Measurements from ENCODE around the gene ZBTB40.

DNA sequence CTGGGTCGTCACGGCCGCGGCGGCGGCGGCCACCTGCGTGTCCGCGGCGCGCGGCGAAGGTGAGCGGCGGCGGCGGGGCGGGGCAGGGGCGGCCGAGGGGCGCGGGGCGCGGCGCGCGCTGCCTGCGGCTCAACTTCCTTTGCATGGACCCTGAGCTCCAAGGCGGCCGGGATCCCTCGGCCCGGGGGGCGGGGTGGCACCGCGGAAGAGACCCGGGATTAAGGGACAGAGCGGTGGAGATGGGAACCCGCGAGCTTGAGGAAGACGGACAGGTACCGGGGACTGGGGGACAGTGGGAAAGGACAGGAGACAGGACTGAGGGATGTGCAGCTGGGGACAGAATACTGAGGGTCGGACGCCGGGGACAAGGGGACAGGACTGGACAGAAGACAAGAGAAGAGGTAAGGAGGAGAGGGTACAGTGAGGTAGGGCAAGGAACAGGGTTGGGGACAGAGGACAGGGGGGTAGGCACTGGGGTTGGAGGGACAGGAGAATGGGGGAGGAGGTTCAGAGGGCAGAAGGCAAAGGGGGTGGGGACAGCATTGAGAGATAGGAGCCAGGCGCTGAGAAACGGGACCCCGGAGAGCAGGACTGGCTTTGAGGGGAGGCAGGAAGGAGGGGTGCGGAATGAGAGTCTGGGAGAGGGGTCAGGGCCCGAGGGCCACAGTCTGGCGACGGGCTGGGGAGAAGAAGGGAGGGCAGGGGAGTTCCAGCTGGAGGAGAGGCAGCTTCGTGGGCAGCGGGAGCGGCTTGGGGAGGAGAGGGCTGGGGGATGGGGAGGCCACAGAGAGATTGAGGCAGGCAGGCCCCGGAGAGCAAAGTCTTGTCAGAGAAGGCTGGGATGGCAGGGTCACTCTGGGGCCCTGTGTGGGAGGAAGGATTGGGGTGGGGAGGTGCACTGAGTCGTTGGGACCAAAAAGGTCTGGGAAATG lies 112.3 kb downstream of the ZBTB40 start:
- TF ChIP-seq, protein P1, sequence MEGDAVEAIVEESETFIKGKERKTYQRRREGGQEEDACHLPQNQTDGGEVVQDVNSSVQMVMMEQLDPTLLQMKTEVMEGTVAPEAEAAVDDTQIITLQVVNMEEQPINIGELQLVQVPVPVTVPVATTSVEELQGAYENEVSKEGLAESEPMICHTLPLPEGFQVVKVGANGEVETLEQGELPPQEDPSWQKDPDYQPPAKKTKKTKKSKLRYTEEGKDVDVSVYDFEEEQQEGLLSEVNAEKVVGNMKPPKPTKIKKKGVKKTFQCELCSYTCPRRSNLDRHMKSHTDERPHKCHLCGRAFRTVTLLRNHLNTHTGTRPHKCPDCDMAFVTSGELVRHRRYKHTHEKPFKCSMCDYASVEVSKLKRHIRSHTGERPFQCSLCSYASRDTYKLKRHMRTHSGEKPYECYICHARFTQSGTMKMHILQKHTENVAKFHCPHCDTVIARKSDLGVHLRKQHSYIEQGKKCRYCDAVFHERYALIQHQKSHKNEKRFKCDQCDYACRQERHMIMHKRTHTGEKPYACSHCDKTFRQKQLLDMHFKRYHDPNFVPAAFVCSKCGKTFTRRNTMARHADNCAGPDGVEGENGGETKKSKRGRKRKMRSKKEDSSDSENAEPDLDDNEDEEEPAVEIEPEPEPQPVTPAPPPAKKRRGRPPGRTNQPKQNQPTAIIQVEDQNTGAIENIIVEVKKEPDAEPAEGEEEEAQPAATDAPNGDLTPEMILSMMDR (IDR thresholded peaks at IDR 0.05) = no peak
- TF ChIP-seq, protein P2, sequence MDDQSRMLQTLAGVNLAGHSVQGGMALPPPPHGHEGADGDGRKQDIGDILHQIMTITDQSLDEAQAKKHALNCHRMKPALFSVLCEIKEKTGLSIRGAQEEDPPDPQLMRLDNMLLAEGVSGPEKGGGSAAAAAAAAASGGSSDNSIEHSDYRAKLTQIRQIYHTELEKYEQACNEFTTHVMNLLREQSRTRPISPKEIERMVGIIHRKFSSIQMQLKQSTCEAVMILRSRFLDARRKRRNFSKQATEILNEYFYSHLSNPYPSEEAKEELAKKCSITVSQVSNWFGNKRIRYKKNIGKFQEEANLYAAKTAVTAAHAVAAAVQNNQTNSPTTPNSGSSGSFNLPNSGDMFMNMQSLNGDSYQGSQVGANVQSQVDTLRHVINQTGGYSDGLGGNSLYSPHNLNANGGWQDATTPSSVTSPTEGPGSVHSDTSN (IDR thresholded peaks at IDR 0.05) = no peak
- no peak for TF ChIP-seq EP300 (IDR thresholded peaks at IDR 0.05)
- no peak for TF ChIP-seq RCOR1 (IDR thresholded peaks at IDR 0.05; ENCODE audit: low read depth, low read length)
- no peak for TF ChIP-seq MAFK (IDR thresholded peaks at IDR 0.05; ENCODE audit: partially characterized antibody)
- TF ChIP-seq, protein P3, sequence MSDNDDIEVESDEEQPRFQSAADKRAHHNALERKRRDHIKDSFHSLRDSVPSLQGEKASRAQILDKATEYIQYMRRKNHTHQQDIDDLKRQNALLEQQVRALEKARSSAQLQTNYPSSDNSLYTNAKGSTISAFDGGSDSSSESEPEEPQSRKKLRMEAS (IDR thresholded peaks at IDR 0.05) = no peak
- no peak for TF ChIP-seq MAZ (IDR thresholded peaks at IDR 0.05; ENCODE audit: borderline replicate concordance, low read depth, low read length)
- no peak for TF ChIP-seq POLR2A (IDR thresholded peaks at IDR 0.05; ENCODE audit: low read length)
- TF ChIP-seq KDM5A (IDR thresholded peaks at IDR 0.05) = no peak
- TF ChIP-seq, protein P4, sequence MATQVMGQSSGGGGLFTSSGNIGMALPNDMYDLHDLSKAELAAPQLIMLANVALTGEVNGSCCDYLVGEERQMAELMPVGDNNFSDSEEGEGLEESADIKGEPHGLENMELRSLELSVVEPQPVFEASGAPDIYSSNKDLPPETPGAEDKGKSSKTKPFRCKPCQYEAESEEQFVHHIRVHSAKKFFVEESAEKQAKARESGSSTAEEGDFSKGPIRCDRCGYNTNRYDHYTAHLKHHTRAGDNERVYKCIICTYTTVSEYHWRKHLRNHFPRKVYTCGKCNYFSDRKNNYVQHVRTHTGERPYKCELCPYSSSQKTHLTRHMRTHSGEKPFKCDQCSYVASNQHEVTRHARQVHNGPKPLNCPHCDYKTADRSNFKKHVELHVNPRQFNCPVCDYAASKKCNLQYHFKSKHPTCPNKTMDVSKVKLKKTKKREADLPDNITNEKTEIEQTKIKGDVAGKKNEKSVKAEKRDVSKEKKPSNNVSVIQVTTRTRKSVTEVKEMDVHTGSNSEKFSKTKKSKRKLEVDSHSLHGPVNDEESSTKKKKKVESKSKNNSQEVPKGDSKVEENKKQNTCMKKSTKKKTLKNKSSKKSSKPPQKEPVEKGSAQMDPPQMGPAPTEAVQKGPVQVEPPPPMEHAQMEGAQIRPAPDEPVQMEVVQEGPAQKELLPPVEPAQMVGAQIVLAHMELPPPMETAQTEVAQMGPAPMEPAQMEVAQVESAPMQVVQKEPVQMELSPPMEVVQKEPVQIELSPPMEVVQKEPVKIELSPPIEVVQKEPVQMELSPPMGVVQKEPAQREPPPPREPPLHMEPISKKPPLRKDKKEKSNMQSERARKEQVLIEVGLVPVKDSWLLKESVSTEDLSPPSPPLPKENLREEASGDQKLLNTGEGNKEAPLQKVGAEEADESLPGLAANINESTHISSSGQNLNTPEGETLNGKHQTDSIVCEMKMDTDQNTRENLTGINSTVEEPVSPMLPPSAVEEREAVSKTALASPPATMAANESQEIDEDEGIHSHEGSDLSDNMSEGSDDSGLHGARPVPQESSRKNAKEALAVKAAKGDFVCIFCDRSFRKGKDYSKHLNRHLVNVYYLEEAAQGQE (IDR thresholded peaks at IDR 0.05) = no peak
- no peak for TF ChIP-seq HOXA7 (CRISPR knock-in tag; IDR thresholded peaks at IDR 0.05)
- TF ChIP-seq HDAC2 (IDR thresholded peaks at IDR 0.05) = no peak
- TF ChIP-seq, protein P5, sequence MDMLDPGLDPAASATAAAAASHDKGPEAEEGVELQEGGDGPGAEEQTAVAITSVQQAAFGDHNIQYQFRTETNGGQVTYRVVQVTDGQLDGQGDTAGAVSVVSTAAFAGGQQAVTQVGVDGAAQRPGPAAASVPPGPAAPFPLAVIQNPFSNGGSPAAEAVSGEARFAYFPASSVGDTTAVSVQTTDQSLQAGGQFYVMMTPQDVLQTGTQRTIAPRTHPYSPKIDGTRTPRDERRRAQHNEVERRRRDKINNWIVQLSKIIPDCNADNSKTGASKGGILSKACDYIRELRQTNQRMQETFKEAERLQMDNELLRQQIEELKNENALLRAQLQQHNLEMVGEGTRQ (IDR thresholded peaks at IDR 0.05) = no peak
- no peak for TF ChIP-seq NR3C1 (IDR thresholded peaks at IDR 0.05)
